ENCODE data around the gene RASA2. TPM values are rescaled to one million over a fixed set of nuclear protein-coding genes. Genes with fewer than 3 reads are reported as not detected.
"Not testable (repeated sequence)": the region's sequence is repeated elsewhere in the genome, so short reads cannot be mapped to it uniquely, and the experiment has no call there.

Gene RASA2
- total RNA-seq, 1 donor from 2014 or later = 16.5 TPM

DNA sequence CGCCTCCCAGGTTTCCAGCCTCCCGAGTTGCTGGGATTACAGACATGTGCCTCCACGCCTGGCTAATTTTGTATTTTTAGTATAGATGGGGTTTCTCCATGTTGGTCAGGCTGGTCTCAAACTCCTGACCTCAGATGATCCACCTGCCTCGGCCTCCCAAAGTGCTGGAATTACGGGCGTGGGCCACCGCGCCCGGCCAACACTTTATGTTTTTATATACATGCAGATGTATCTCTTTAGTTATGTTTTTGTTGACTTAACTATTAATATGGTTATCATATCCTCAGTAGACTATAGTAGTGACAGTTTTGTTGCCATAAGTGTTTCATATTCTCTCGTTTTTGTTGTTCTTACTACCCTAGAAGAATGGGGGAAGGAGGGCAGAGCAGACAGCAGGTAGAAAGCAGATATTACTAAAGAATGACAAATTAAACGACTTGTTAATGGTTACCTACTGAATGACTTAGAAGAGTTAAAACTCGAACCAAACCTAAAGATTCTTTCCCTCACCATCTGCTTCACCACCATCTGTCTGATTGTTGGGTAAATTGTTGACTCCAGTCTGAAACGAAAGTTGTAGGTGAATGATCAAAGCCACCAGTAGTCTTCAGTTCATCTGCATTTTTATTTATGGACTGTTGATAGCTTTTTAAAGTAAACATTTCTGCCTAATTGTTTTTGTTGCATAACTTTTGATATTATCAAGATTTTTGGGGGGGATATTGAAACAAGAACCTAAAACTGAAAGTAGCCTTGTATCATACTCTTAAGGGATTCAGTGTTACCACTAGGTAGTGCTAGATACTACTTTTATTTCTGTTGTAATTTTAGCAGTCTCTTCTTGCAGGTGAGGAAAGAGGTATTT is 89.3 kb downstream of the RASA2 start:
- DNase-seq (ENCODE audit: low read depth, low spot score) = no peak

DNA sequence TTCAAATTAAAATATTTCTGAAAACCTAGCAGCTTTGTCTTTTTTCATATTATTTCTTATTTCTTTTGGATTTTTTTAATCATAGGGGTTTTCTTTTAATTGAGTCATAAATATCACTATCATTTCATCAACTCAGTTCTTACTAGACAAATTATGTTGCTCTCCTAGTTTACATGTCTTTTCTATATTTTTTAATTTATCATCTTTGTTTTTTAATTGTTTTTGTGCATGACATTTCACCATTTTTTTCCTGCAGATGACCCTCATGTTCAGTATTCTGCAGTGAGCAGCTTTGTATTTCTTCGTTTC is 89.9 kb downstream of the RASA2 start:
- DNase-seq (ENCODE audit: low read depth, low spot score) = no peak

DNA sequence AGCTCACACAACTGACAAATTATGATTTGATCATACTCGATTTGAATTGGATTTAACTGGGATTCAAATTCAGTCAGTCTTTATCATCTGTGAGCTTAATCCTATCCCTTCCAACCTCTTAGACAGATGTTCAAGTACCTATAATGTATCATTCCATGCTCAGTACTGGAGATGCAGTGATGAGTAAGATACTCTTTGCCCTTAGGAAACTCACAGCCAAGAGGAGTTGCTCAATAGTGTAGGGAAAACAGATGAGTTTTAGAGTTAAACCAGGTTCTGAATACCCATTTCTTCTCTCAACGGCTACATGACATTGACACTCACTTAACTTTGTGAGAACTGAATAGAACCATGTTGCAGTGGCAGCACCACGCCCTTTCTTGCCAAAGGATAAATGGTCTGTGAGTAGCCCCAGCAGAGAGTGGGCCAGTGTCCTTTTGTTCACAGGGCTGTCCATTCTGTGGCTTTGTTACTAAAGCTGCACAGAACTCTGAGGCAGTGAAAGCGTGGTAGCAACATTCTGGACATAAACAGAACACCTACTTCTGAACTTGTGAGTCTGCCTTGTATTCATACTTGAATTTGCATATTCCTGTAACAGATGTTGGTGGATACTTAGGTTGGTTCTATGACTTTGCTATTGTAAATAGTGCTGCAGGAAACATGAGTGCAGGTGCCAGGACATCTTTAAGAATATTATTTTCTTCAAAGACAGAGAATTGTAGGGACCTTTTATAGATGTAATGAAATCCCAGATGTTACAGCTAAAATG is 91.6 kb downstream of the RASA2 start:
- no peak for DNase-seq (ENCODE audit: low read depth, low spot score)

DNA sequence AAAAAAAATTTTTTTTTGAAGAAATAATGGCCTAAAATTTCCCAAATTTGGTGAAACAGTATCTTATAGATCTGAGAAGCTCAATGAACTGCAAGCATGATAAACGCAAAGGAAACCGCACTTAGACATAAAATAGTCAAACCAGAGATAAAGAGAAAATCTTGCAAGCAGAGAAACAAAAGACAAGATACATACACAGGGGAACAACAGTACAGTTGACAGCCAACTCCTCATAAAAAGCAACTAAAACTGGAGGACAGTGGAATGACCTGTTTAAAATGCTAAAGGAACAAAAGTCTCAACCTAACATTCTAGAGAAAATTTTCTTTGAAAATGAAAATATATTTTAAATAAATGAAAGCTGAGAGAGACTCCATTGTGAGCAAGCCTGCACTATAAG is 107.5 kb downstream of the RASA2 start:
- DNase-seq (ENCODE audit: low read depth, low spot score) = no peak

DNA sequence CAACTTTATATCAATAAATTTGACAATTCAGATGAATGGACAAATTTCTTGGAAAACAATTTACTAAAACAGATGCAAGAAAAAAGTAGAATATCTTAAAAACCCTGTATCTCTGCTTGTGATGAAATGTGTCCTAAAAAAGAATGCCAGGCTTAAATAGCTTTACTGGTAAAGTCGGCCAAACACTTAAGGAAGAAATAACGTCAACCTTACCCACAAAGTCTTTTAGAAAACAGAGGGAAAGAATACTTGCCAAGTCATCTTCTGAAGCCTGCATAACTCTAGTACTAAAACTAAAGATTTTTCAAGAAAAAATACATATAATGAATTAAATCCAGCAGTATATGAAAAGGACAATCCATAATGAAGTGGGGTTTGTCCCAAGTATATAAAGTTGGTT is 111.1 kb downstream of the RASA2 start:
- DNase-seq (ENCODE audit: low read depth, low spot score) = no peak

DNA sequence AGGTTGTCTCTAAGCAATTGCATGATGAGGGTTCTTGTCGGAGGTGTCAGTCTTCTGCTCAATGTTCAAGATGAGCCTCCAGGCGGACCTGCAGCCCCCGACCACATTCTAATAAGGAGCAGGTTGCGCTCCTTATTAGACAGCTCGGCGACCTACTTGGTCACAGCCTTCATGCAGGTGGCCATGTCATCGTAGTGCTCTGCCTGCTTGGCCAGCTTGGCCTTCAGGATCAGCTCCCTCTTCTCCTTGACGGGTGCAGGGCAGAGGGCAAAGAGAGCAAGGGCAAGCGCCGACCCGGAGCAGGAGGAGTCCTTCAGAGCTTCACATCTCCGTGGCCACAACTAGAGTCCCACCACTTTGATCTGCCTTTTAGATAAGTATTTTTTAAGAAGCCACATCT is 113.5 kb downstream of the RASA2 start:
- no peak for DNase-seq (ENCODE audit: low read depth, low spot score)

DNA sequence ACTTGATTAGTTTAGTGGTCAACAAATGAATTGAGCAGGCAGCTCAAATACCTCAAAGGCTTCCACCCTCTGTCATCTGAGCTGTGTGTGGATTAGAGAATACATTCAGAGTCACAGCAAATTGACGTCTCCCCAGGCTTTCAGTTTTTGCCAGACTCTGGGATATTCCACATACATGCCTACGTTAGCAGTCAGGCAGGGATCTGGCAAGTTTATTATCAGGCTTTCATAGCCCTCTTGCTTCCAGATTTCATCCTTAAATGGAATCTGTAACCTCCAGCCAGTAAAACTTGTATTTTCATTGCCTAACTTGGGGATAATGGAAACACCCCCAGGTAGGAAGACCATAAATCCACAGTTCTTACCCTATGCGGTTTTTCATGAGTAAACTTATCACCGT is 115.9 kb downstream of the RASA2 start:
- DNase-seq (ENCODE audit: low read depth, low spot score) = no peak

DNA sequence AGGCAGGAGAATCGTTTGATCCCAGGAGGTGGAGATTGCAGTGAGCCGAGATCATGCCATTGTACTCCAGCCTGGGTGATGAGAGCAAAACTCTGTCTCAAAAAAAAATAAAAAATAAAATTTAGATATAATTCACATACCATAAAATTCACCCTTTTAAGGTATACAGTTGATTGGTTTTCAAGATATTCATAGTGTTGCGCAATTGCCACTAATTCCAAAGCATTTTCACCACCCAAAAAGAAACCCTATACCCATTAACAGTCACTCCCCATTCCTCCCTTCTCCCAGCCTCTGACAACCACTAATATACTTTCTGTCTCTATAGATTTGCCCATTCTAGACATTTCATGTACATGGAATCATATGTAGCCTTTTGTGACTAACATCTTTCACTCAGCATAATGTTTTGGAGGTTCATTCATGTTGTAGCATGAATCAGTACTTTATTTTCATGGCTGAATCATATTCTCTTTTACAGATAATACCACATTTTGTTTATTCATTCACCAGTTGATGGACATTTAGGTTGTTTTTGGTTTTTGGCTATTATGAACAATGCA is 116.7 kb downstream of the RASA2 start:
- DNase-seq (ENCODE audit: low read depth, low spot score) = no peak

DNA sequence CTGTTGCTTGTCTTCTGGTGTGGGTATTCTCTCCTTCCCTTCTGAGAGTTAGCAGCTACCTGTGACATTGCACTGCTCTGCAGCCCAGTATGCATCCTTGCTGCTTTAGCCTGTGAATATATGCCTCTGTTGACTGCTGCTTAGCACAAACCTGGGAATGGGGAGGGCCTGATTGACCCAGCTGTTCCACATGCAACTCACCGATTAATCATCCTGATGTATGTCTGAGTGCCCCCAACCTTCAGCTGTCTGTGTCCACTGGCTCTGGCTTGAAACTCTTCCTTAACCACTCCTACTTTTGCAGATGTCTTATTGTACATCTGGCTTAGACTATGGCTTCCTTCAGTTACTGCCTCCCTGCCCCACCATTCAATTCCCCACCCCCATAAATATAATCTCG is 119.1 kb downstream of the RASA2 start:
- DNase-seq (ENCODE audit: low read depth, low spot score) = no peak

DNA sequence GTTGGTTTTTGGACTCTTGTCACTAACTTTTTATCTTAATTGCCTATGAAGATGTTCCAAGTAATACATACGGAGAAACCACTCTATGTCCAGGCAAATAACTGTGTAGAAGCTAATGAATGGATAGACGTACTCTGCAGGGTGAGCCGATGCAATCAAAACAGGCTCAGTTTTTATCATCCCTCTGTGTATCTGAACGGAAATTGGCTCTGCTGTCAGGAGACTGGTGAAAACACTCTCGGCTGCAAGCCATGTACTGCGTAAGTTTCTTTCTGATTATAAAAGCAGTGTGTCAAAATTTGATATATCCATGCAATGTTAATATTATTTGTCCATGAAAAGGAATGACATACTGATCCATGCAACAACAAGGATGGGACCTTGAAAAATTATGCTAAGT is 121.6 kb downstream of the RASA2 start:
- DNase-seq (ENCODE audit: low read depth, low spot score) = no peak

DNA sequence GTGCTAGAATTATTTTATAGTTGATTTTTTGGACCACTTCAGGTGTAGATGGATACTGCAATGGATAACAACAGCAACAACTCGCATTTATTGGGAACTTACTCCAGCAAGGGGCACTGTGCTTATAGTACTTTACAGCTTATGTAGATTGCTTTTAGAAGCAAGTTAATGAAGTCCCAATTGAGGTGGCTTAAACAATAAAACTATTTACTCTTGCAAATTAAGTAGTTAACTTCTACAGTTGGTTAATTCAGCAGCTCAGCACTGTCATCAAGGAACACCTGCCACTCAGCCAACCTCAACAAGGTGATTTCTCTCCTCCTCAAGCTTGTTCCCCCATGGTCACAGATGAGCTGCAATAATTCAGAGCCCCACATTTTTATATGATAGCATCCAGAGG is 124.1 kb downstream of the RASA2 start:
- DNase-seq (ENCODE audit: low read depth, low spot score) = no peak

DNA sequence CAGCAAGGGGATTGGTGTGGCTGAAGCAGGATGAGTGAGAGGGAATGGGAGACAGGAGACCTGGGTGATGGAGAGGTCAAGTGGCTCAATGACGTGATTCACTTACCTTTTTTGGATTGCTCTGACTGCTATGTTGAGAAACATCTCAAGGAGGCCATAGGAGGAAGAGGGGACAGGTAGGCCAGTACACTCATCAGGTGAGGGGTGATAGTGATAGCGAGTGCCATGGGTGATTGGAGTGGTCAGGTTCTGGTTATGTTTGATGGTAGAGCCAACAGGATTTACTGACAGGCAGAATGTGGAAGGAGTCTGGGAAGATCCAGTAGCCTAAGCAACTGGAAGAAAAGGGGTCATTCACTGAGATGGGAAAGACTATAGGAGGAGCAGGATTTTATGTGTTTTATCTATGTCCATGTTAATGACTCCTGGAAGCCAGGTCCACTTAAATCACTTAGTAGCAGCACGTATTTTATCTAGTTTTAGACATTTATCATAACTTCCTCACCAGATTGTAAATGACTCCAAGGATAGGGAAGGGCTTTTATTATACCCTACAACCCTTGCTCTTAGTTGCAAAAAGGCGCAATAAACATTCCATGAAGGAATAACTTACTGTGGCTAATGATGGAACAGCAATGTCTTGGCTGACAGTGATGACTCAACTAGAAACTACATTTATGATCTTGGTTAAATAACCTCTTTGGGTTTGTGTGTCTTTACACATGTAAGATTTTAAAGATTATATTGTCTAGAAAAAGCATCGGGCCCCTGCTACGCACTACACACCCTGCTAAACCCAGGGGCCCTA is 131.5 kb downstream of the RASA2 start:
- no peak for DNase-seq (ENCODE audit: low read depth, low spot score)

DNA sequence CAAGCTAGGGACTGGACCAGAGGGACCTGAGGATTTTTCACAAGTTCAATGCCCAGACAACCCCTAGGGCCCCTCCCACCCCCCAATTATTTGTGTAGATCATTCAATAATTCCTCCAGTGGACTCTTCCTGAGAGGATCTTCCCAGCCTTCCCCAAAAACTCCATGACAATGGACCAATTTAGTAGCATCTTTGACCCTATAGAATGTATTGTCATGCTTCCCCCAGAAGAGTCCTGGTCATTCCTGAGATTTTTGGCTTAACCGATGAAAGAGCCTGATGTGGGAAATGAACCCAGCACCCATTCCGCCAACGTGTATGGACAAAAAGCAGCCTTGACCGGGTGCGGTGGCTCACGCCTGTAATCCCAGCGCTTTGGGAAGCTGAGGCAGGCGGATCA is 132.1 kb downstream of the RASA2 start:
- no peak for DNase-seq (ENCODE audit: low read depth, low spot score)

DNA sequence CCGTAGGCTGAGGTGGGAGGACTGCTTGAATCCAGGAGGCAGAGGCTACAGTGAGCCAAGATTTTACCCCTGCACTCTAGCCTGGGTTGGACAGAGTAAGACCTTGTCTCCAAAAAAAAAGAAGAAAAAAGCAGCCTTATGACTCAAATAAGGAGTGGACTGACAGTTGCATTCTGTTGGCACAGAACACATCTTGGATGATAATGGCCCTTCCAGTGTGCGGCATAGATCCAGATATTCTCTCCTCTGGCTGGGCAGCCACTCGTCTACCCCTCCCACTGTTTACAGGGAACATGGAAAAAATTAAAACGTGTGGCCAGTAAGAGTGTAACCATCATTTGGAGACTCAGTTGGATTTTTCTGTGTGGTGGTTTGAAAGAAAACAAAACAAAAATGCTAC is 132.6 kb downstream of the RASA2 start:
- DNase-seq (ENCODE audit: low read depth, low spot score) = no peak

DNA sequence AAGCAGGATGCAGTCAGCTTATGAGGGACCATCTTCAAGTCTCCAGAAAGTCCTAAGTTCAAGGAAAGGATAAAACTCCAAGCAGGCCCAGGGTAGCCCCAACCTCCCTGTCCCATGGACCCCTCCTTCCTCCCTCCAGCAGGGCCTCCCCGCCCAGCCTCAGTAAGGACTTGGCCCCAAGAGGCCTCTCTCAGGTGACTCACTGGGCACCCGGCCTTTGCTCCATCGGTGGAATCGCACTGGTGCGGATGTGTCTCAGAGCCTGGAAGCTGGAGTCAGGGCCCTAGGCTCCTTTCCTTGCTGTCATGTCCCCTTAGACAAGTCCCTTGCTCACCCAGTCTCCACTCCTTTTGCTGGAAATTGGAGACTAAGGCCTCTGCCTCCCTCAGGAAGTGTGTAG is 136.9 kb downstream of the RASA2 start:
- DNase-seq (ENCODE audit: low read depth, low spot score) = no peak

DNA sequence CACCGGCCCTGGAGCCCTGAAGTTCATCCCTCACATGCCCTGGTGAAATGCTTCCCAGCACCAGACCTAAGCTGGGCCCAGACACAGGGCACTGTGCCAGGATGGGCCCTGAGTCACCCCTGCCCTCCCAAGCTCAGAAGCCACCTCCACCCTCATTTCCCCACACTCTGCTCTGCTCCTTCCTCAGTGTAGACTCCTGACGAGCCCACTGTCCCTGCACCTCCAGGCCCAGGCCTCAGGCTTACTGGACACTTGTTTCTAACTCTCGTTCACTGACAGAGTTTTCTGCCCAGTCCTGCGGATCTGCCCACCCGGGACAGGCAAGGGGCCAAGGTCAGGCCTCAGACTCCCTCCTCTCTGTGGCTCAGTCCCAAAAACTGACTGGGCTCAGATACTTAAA is 138.7 kb downstream of the RASA2 start:
- DNase-seq (ENCODE audit: low read depth, low spot score) = no peak

DNA sequence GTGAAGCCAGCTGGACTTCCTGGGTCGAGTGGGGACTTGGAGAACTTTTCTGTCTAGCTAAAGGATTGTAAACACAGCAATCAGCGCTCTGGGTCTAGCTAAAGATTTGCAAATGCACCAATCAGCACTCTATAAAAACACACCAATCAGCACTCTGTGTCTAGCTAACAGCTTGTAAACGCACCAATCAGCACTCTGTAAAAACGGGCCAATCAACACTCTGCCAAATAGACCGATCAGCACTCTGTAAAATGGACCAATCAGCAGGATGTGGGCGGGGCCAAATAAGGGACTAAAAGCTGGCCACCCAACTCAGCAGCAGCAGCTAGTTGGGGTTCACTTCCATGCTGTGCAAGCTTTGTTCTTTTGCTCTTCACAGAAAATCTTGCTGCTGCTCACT is 141.5 kb downstream of the RASA2 start:
- not testable (repeated sequence) for DNase-seq (ENCODE audit: low read depth, low spot score)

DNA sequence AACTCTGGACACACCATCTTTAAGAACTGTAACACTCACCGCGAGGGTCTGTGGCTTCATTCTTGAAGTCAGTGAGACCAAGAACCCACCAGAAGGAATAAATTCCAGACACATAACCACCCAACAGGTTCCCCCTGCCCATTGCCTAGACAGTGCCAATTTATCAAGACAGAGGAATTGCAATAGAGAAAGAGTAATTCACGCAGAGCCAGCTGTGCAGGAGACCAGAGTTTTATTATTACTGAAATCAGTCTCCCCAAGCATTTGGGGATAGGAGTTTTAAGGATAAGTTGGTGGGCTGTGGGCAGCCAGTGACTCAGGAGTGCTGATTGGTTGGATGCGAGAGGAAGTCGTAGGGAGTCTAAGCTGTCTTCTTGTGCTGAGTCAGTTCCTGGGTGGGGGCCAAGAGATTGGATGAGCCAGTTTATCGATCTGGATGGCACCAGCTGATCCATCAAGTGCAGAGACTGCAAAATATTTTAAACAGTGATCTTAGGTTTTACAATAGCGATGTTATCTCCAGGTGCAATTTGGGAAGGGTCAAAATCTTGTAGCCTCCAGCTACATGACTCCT is 142.1 kb downstream of the RASA2 start:
- not testable (repeated sequence) for DNase-seq (ENCODE audit: low read depth, low spot score)

DNA sequence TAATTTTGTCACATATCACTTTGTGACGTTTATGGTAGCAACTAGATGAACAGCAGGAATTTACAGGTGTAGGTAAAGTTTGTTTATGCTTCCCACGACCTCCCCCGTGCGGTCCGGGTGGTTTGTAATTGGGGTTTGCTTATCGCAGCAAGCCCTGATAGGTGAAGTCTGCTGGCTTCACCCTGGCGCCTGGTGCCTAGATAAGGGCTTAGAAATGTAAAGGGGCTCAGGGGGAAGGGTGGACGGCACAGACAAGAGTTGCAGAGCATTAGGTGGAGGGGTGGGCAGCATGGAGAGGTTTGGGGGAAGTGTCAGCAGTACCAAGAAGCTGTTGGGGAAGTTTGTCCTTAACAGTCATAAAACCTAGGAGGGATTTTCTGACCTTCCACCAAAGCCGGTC is 143.1 kb downstream of the RASA2 start:
- DNase-seq (ENCODE audit: low read depth, low spot score) = no peak

DNA sequence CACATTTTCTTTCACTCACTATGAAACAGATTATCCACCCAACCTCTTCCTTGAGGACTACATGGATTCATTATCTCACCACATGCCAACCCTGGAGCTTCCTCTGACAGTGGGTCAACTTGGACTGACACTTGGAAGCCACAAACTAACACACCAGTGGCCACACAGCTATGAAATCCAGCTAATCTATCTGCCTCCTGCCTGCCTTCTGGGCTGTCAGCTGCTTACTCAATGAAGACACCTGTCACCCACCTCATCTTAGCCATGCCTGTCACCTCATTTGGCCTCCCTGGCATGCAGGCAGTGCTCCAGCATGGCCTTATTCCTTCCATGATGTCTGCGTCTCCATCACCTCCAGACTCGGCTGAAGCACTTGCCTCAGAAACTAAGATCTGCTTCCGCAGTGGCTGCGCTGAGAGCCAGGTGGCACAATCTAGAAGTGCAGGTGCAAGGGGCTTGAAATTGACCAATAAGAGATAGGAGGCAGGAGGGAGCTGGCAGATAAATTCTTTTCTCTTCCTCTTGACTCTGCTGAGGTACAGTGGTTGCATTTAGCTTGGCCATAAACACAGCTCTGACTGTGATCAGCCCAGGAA is 146.1 kb downstream of the RASA2 start:
- no peak for DNase-seq (ENCODE audit: low read depth, low spot score)

DNA sequence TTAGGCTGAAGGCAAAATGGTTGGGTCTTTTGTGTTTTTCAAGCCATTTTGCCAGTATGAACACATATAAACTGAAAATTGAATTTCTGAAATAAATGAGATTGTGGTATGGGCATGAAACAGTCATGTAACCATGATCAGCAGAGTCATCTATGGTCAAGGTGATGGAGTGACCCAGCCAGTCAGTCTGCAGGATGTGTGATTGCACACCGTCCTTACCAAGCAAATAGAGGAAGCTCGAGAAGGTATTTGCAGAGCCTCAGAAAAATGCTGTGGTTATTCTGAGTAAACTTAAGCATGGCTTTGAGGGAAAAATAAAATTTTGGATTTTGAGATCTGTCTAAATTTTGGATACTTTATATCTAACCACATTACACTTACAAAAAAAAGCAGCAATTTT is 155.4 kb downstream of the RASA2 start:
- DNase-seq (ENCODE audit: low read depth, low spot score) = no peak
